ENCODE measurements around the gene CRNKL1.
"Not testable (repeated sequence)": the region's sequence is repeated elsewhere in the genome, so short reads cannot be mapped to it uniquely, and the experiment has no call there.

The CRNKL1 gene

DNA sequence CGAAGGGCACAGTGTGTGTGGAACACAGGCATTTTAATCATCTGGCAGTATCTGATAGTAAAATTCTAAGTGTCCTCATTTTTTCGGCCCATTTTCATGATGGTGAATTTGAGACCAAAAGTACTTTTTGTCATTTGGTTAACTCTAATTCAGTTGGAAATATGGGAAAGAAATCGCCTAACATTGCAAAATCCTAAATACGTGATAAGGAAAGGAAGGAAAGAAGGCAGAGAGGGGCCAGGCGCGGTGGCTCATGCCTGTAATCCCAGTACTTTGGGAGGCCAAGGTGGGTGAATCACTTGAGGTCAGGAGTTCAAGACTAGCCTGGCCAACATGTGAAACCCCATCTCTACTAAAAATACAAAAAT lies 48.3 kb downstream of the CRNKL1 start:
- not testable (repeated sequence) for DNase-seq

DNA sequence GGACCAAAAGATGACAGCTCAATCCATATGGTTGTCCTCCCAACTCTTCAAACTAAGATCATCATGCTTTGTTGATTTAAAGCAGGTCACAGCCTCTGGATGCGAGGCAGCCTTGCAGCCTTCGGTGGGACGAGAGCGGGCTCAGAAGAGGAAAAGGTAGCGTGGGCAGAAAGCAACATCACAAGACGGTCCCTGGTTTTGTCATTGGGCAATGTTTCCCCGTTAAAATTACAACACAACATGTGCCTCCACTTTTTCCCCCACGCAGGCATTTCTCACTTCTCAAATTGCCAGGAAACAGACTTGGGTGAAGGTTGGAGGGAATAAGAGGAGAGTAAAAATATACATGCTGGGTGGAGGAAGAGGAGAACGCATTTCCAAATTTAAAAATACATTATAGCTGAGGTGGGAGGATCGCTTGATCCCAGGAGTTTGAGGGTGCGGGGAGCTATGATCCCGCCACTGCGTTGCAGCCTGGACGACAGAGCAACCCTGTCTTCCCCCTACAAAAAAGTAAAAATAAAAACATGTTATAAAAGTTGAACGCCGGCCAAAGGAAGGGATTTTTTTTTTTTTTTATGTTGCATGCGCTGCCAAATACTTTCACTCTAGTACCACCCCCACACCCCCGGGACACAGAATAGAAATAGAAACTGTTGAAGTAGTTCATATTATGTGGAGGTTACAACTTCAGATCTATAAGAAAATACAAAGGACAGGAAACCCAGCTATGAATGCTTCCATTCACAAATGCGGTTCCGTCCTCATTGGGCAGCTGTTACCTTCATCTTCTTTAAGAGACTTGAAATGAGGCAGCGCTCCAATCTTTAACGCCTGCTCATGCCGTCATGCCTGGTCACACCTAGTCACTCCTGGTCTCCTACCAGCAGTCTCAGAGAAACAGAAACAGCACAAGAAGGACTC lies 49.0 kb downstream of the CRNKL1 start:
- DNase-seq = no peak

DNA sequence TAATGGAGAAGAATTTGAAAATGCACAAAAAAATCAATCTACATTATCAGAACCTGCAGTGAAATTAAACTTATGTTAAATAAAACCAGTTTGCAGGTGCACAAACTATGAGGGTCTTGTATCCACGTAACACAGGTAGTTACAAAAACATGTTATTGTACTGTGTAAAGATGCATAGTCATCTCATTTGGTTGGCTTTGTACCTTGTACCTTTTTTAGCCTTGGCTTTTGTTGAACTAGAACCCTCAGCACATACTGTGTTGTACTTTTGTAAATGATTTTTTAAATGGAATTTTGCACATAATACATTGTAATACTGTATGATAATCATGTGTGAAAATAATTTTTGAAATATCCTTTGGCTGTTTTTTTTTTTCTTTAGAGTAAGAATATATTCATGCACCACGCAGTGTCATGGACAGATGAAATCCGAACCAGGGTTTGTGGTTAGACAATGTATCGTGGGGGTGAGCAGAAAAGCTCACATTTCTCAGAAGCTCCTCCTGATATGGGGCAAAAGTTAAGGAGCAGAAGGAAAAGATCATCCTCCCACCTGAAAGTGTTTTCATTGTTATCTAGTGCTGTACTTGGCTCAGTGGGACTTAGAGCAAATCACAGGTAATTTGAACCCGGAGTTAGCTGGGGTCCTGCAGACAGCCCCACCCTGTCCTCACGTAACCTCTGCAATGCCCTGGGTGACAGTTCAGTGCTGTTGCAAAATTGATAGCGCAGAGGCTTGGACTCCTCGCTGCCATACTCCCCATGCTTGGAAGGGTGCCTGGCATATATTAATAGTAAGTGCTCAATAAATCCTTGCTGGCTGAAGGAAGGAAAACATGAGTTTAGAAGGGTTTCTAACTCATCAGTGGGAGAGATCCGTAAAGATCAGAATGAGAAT lies 49.9 kb downstream of the CRNKL1 start:
- no peak for DNase-seq

DNA sequence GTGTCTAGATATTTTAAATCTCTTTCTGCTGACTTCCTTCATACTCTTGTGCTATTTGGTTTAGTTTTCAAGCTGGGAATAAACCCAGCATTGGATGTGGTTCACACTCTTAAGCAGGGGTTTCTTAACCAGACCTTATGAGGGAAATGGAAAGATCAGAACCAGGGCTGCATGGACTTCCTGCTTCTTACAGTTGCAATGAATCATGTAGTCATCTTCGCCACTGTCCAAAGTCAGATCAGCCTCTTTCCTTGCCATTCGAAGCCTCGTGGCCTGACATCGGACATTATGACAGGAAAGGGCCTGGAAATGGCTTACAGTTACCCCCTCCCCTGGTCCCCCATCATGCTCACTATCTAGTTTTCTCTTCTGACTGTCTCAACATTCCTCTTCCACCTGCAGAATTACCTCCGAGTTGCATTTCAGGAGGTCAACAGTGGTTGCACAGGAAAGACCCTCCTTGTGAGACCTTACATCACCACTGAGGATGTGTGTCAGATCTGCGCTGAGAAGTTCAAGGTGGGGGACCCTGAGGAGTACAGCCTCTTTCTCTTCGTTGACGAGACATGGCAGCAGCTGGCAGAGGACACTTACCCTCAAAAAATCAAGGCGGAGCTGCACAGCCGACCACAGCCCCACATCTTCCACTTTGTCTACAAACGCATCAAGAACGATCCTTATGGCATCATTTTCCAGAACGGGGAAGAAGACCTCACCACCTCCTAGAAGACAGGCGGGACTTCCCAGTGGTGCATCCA lies 51.9 kb downstream of the CRNKL1 start:
- no peak for DNase-seq

DNA sequence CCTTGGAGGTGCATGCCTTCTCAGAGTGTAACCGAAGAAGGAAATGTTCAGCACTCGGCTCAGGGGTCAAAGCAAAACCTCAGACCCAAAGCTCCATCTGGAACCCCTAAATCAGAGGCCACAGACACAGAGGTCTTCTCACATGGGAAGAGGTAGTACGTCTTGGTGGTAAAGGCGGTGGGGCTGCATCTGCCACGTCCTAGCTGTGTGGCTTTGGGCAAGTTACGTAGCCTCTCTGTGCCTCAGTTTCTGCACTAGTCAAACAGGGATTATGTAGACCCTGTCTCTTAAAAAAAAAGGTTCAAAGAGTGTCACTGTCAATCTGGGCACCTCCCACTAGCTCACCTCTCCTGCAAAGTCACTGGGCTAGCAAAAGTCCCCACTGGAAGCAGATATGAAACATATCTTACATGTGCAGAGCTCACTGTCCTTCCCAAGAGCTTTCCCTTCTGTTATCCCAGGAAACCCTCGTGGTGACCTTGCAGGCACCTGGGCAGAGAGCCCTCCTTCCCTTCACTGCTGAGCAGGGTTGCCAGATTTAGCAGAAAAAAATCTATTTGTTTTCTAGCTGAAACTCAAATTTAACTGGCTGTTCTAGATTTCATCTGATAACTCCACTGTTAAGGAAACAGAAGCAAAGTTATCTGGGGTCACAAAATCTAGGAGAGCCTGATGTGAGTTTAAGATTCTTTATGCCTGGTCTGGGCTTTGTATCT lies 53.1 kb downstream of the CRNKL1 start:
- no peak for DNase-seq

DNA sequence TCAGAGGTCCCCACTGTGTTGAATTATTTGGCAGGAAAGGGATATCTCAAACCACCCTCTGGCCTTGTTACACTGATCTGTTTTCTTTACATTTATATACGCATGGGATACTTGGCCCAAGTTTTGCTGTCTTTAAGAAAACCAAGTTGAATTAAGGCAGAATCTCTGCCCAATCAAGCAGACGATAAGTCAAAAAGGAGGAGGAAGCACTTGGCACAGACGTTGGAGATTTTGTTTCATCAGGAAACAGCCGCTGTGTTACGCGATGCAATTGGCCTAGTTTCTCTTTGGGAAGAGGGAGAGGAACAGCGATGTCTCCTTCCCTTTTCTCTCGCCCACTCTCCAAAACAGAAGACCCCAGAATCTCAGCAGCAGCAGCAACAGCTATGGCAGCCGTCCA lies 55.3 kb downstream of the CRNKL1 start:
- DNase-seq = no peak

DNA sequence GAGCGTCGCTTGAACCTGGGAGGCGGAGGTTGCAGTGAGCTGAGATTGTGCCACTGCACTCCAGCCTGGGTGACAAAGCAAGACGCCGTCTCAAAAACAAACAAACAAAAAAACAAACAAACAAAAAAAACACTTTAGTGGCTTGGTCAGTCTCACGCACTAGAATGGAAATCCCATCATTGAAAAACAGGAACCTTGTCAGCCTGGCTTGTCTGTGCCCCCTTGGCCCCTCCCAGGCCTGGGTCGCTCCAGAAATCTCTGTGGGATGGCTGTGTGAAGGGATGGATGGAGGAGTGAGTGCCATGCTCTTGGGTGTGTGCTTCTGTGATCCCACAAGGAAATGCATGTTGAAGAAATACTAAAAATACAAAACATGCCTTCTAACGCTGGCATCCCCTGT lies 56.0 kb downstream of the CRNKL1 start:
- DNase-seq = no peak

DNA sequence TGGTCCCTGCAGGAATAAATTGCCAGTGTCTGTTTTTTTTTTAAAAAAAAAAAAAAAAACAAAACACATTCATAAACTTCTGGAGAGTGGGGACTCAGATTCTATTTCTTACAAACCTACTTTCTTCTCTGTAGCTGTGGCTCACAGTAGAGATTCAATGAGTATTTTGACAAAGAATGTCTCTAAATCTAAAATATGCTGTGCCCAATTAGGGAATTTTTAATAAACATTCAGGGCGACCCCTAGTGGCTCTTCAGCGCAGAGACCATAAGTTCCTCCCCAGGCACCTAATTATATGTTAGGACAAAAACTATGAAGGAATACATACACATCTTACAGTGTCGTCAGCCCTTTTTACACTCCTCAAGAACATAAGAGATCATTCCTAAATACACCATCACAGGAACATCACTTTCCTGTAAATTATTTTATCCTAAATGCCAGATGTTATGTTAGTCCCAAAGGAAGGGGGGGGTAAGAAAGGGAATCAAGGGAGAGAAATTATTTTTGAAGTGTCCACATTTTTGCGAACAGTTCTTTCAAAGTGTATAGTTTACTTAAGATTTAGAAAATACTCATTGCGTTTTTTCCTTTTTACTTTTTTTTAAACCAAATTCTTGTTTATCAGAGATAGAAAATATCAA lies 56.9 kb downstream of the CRNKL1 start:
- DNase-seq = peak; percentile 20

DNA sequence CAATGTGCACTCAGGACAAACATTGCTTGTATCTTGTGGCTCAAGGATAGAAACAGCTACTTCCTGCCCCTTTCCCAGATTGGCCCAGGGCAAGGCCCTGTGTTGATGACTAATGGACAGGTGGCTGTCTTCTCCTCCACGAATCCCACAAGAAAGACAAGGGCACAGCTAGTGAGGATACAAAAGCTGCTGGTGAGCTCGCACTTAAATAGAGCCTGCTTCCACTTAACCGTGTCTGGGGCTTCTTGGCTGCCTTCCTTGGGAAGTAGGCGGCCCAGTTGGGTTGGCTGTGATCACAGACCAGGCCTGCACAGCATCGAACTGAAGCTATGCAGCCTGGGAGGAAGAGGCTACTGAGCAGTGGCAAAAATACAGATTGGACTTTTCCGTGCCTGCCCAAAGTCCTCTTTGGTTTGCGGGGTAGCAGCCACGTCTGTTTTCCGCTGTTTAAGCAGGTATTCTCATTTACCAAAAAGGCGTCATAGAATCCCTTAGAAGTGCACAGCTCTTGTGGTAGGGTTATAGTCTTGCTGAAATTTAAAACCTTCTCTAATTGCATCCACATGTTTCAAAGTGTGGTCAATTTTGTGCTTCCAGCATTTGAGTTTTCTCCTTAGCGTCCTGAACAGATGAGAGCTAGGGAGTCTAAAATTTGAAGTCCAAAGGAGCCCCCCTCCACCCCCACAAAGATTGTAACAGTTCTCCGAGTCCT lies 58.2 kb downstream of the CRNKL1 start:
- DNase-seq = no peak

DNA sequence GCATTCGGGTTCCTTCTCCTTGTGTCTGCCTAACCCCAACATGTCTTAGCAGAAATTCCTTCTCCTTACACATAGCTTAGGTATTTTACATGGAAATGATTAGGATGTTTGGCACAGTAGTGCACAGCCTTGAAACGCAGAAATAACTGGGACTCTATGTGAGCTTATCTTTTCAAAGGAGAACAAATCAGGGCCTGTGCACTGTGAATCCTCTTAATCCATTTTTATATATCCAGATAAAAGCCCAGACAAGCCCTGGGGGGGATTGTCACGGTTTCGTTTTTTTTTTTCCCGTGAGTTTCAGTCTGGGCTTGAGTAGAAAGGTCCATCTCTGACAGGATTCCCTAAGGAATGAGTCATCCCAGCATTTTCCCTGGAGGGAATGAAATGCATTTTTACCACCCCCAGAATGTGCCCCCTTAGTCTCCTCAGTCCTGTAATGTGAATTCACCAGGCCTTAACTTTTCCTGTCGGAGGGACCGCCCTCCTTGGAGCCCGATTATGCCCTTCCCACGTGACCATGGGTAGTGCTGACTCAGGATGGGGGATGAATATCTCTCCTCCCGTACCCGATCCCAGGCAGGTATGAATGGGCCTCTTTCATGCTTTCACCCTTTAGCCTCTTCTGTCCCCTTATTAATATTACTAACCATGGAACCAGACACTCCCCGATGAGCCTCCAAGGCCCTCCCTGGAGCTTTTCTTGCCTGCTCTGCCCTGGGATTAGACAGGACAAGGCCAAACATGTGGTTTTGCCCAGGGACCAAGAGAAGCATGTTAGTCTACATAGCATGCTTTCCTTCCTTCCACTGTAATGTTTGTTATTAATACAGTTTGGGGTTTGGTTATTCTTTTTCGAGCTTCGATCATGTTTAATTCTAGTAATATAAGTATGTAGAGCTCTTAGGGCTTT lies 59.0 kb downstream of the CRNKL1 start:
- DNase-seq = no peak

DNA sequence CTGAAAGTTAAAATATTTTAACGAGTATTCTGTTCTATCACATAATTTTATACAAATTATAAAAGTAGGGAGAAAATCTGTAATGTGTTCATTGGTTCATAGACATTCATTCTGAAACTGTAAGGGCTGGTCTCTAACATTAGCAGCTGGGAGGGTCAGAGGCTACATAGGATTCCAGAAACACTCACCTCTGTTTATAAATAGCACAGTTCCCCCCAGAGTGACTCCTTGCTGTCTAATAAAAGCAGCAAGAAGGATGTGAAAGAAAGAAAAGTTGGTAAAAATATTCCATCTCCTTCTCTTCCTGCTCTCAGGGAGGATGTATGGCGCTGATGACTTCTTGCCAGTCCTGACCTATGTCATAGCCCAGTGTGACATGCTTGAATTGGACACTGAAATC lies 60.4 kb downstream of the CRNKL1 start:
- no peak for DNase-seq

DNA sequence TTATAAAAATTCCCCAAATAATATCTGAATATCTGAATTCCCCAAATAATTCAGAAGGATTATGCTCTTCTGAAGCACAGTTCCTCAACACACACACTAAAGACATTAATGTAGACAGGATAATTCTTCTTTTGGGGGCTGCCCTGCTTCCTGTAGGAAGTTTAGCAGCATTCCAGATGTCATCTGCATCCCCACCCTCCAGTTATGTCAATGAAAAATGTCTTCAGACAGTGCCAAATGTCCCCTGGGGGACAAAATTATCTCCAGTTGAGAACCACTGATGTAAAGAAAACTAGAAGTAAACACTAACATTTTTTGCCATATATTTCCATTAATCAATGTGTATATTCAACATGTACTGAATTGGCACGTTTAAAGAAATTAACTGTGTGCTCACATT lies 61.0 kb downstream of the CRNKL1 start:
- no peak for DNase-seq

DNA sequence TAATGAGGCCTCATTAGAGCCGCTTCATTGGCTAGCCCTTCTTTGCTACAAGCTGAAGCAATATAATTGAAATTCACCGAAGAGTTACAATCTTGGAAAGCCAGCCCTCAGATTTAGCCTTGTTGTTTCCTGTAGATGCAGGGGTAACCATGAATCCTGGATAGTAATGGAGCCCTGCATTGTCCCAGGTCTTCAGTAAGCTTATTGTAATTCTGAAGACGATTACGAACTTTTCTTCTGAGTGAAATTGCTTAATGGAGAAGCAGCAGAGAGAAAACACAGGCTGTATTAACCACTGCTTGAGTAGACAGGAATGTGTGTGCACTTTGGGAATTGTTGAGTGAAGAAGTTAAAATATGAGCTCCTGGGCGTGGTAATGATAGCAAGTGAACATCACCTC lies 61.4 kb downstream of the CRNKL1 start:
- no peak for DNase-seq

DNA sequence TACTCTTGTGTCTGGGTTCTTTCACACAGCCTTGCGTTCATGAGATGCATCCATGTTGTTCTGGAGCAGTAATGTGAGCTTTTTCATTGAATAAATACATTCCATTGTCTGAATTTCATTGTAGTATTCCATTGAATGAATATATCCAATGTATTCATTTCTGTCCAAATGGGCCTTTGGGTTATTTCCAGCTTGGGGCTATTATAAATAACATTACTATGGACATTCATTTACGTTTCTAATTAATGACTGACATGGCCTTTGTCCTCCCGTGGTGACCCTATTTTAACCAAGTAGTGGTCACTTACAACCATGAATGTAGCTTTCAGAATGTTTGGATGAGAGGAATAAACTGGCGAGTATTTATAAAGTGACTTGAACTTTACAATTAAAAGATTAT lies 65.2 kb downstream of the CRNKL1 start:
- no peak for DNase-seq

DNA sequence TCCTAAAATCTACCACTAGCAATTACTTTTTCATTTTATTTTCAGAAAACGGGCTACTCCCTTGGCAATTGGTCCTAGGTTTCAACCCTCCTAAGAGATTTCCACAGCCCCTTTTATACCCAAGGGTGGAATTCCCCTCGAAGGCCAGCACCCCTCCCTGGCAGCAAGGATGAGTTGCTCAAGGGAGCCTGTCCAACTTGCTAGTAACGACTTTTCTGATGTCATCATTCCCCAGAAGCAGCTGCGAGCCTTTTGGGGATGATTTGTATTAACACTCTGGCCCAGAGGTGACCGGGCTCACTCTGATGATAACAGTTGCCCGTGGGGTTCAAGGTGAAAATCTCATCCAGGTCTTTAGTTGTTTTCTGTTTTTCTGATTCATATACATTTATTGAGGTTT lies 65.8 kb downstream of the CRNKL1 start:
- DNase-seq = no peak

Measured in stimulated activated CD4-positive, alpha-beta T cell treated with anti-CD3 and anti-CD28 coated beads, Interleukin-12 subunit alpha, Interleukin-12 subunit beta, amount 100 ng/mL, for 4 hours (primary cell).